DMS53 (cell line): Measurements from ENCODE around the gene ZNF771.
A peak's percentile ranks its signal among the peaks of the same experiment; 100 is the strongest.
"Not testable (repeated sequence)": the region's sequence is repeated elsewhere in the genome, so short reads cannot be mapped to it uniquely, and the experiment has no call there.

Source experiments
- DNase-seq: peaks from one replicate; lab custom pipeline; 2025; lab: John Stamatoyannopoulos, UW

ZNF771 gene

GRCh38 chr16:30375864-30376263, 31.5 kb upstream of the ZNF771 start:
- DNase-seq: no peak

- no peak for DNase-seq
These were observed 30.9 kb upstream of the ZNF771 start for GRCh38 chr16:30376461-30376902.

- no peak for DNase-seq
These were observed 30.2 kb upstream of the ZNF771 start for GRCh38 chr16:30377050-30377811.

- peak; percentile 94 for DNase-seq
These were observed 29.6 kb upstream of the ZNF771 start for GRCh38 chr16:30377812-30378235.

GRCh38 chr16:30378236-30379157, 28.9 kb upstream of the ZNF771 start:
- peak; percentile 99 for DNase-seq

GRCh38 chr16:30379158-30379783, 28.1 kb upstream of the ZNF771 start:
- DNase-seq: peak; percentile 34

- no peak for DNase-seq
These were observed 27.2 kb upstream of the ZNF771 start for GRCh38 chr16:30380072-30380802.

- no peak for DNase-seq
These were observed 26.6 kb upstream of the ZNF771 start for GRCh38 chr16:30380803-30381208.

GRCh38 chr16:30381291-30382041, 25.9 kb upstream of the ZNF771 start:
- peak; percentile 36 for DNase-seq

- DNase-seq: peak; percentile 42
These were observed 25.1 kb upstream of the ZNF771 start, which contains the start of gene SEPTIN1 for GRCh38 chr16:30382111-30382881. Gene SEPTIN1, minus strand, starts transcription at chr16:30382561. Its CDS starts 19 bp downstream, at chr16:30382542.

GRCh38 chr16:30383521-30383920, 23.9 kb upstream of the ZNF771 start:
- DNase-seq: no peak

- peak; percentile 55 for DNase-seq
These were observed 12.7 kb upstream of the ZNF771 start for GRCh38 chr16:30394592-30395154.

GRCh38 chr16:30395155-30395991, 12.0 kb upstream of the ZNF771 start, which contains the start of gene ZNF48:
Gene ZNF48, plus strand, starts transcription at chr16:30395420. Its CDS starts 375 bp downstream, at chr16:30395795.
- peak; percentile 95 for DNase-seq

- no peak for DNase-seq
These were observed 11.3 kb upstream of the ZNF771 start for GRCh38 chr16:30395992-30396585.

- not testable (repeated sequence) for DNase-seq
These were observed 10.8 kb upstream of the ZNF771 start for GRCh38 chr16:30396627-30397026.

GRCh38 chr16:30397056-30397455, 10.3 kb upstream of the ZNF771 start:
- DNase-seq: no peak

- no peak for DNase-seq
These were observed 9.4 kb upstream of the ZNF771 start for GRCh38 chr16:30397776-30398660.
